CD14-positive monocyte (primary cell): ENCODE measurements around the gene FOXO6. TPM values are rescaled to one million over a fixed set of nuclear protein-coding genes. Genes with fewer than 3 reads are reported as not detected.

Source experiments
- DNase-seq, 3 donors: peaks; one replicate each; pipeline ENCODE4 v3.0.0-alpha.2; 2011 to 2022
- H2AFZ ChIP-seq: 2 replicates; pipeline ENCODE4 v1.6.0; 2012; ENCODE audit warnings: mild to moderate bottlenecking, low read depth, low read length, inconsistent platforms; ENCODE audit not compliant: insufficient read depth, poor library complexity, severe bottlenecking
- H3K27ac ChIP-seq, 2 donors: 1 replicate in 1 of 2; 2 replicates in 1 of 2; pipeline ENCODE4 v1.5.1; 2012 to 2013; ENCODE audit warnings: low read length in 2 of 2, control low read depth in 1 of 2, inconsistent platforms in 1 of 2, low read depth in 1 of 2, mild to moderate bottlenecking in 1 of 2
- H3K27me3 ChIP-seq, 2 donors: one replicate each; pipeline versions ENCODE4 v1.6.0 to v1.6.1; 2011 to 2013; ENCODE audit warnings: low read length in 2 of 2; ENCODE audit not compliant: control insufficient read depth in 2 of 2, insufficient read depth in 2 of 2
- H3K36me3 ChIP-seq, 2 donors: replicated peaks in 1 of 2; 1 replicate in 1 of 2; 2 replicates in 1 of 2; pipeline versions ENCODE4 v1.5.1 to v1.6.1; 2012 to 2013; ENCODE audit warnings: low read length in 2 of 2, control low read depth in 1 of 2, inconsistent platforms in 1 of 2, mild to moderate bottlenecking in 1 of 2; ENCODE audit not compliant: insufficient read depth in 2 of 2, control insufficient read depth in 1 of 2
- H3K4me1 ChIP-seq, 2 donors: 1 replicate in 1 of 2; 2 replicates in 1 of 2; pipeline versions ENCODE4 v1.5.1 to v1.6.1; 2012 to 2013; ENCODE audit warnings: low read length in 2 of 2, control low read depth in 1 of 2, inconsistent platforms in 1 of 2, mild to moderate bottlenecking in 1 of 2, moderate library complexity in 1 of 2; ENCODE audit not compliant: insufficient read depth in 2 of 2, control insufficient read depth in 1 of 2
- H3K4me2 ChIP-seq: replicated peaks from 2 replicates; pipeline ENCODE3; 2012; ENCODE audit warnings: low read length, moderate library complexity, mild to moderate bottlenecking; ENCODE audit not compliant: poor library complexity, severe bottlenecking; ENCODE audit errors: extremely low read depth
- H3K4me3 ChIP-seq, 3 experiments: fragments of 200-600 bp in 1 of 3; sonication (generic) in 1 of 3; replicated peaks in 1 of 3; 1 replicate in 2 of 3; 2 replicates in 1 of 3; pipeline ENCODE4 v1.5.1; 2011 to 2013; ENCODE audit warnings: low read length in 3 of 3, mild to moderate bottlenecking in 3 of 3, control low read depth in 2 of 3, low read depth in 2 of 3, inconsistent platforms in 1 of 3, moderate library complexity in 1 of 3
- H3K79me2 ChIP-seq: 2 replicates; pipeline ENCODE4 v1.6.0; 2012; ENCODE audit warnings: mild to moderate bottlenecking, control low read depth, inconsistent platforms, low read length, moderate library complexity; ENCODE audit not compliant: insufficient read depth
- H3K9ac ChIP-seq: 2 replicates; pipeline ENCODE4 v1.6.0; 2017; ENCODE audit warnings: low read length, mild to moderate bottlenecking; ENCODE audit not compliant: insufficient read depth, poor library complexity, severe bottlenecking
- H3K9me3 ChIP-seq, 2 donors: replicated peaks in 1 of 2; 1 replicate in 1 of 2; 2 replicates in 1 of 2; pipeline versions ENCODE4 v1.5.1 to v1.6.1; 2012 to 2013; ENCODE audit warnings: low read length in 2 of 2, control low read depth in 1 of 2; ENCODE audit not compliant: control insufficient read depth in 1 of 2, insufficient read depth in 1 of 2
- H4K20me1 ChIP-seq: 2 replicates; pipeline ENCODE4 v1.6.0; 2012; ENCODE audit warnings: mild to moderate bottlenecking, low read length, control low read depth, moderate library complexity; ENCODE audit not compliant: insufficient read depth
- H3K27ac Mint-ChIP-seq, 7 donors: one replicate each; pipeline ENCODE4 v1.8.0; 2020; ENCODE audit warnings: mild to moderate bottlenecking in 7 of 7, mixed read lengths in 7 of 7, moderate library complexity in 6 of 7, inconsistent platforms in 2 of 7
- H3K27me3 Mint-ChIP-seq, 3 donors: one replicate each; pipeline ENCODE4 v1.8.0; 2021 to 2022; ENCODE audit warnings: low read depth in 3 of 3, mild to moderate bottlenecking in 3 of 3, mixed read lengths in 3 of 3, moderate library complexity in 3 of 3, inconsistent platforms in 1 of 3
- H3K36me3 Mint-ChIP-seq, 2 donors: one replicate each; pipeline ENCODE4 v1.8.0; 2020; ENCODE audit warnings: mixed read lengths in 2 of 2, inconsistent platforms in 1 of 2, mild to moderate bottlenecking in 1 of 2
- H3K4me1 Mint-ChIP-seq: one replicate; pipeline ENCODE4 v1.8.0; 2020; ENCODE audit warnings: mild to moderate bottlenecking, mixed read lengths
- H3K4me3 Mint-ChIP-seq, 2 donors: one replicate each; pipeline ENCODE4 v1.8.0; 2020; ENCODE audit warnings: mild to moderate bottlenecking in 2 of 2, mixed read lengths in 2 of 2, moderate library complexity in 1 of 2
- H3K9me3 Mint-ChIP-seq, 7 donors: one replicate each; pipeline ENCODE4 v1.8.0; 2020 to 2022; ENCODE audit warnings: mixed read lengths in 7 of 7, mild to moderate bottlenecking in 6 of 7, moderate library complexity in 6 of 7, inconsistent platforms in 2 of 7
- WGBS: methylation state at CpG from one replicate; pipeline ENCODE4 v1.1.5; 2013; ENCODE audit warnings: missing lambda C conversion rate; ENCODE audit not compliant: insufficient coverage; 5-methylcytosine and 5-hydroxymethylcytosine counted together
- intact Hi-C, 2 donors: fragments of 100-400 bp; cut with micrococcal nuclease; formaldehyde crosslinking; loops; one replicate each; pipeline versions ENCODE4 v1.15.0 to v1.15.1; 2023
- polyA plus RNA-seq, 3 donors: library from polyadenylated mRNA; depleted of rRNA in 1 of 3; unstranded in 2 of 3; stranded (reverse) in 1 of 3; fragments of 300-500 nt in 2 of 3; fragments of >200 nt in 1 of 3; fragmentation: Illumina TruSeq in 2 of 3; gene quantifications; 1 replicate in 2 of 3; 2 replicates in 1 of 3; pipeline ENCODE4 v1.2.3, GENCODE V29; 2012 to 2021
- TF ChIP-seq, protein P1 (sequence below): fragments of 200-600 bp; IDR thresholded peaks from one replicate; pipeline ENCODE4 v1.8.0; 2022; ENCODE audit warnings: antibody characterized with exemption, mild to moderate bottlenecking

The FOXO6 gene
- polyA plus RNA-seq, 3 donors: 0.05 TPM; not detected in 2

DNA sequence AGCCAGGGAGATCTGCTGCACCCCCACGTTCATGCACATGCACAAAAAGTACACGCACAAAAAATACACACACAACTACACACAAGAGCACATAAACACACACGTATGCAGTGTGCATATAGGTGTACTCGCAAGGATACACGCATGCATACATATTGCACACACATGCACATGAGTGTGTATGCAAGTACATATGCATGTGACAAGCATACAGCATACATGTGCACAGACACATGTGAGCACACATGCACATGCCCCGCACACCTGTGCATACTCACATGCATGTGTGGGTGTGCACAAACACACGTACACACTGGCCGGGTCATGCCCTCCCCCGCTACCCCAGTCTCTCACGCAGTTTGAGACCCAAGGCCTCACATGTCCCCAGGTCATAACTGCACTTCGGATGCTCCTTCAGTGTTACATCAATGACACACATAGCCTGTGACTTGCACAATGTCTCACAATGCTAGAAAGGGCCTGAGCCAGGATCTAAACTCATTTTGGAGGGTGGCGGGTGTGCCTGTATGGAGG lies 52.6 kb downstream of the FOXO6 start:
- H3K79me2 ChIP-seq: no peaks in the 10 kb centered on the region
- no peak for DNase-seq
- H3K4me2 ChIP-seq: no peak overlapping the region
- H3K27me3 Mint-ChIP-seq: peaks cover 11 to 19% (median 15%) of the 10 kb centered on the region in 3 donors
- H3K4me3 ChIP-seq: no peak overlapping the region
- H3K4me1 ChIP-seq: peaks cover 6 to 18% of the 10 kb centered on the region in 2 donors
- H3K36me3 Mint-ChIP-seq: no peaks in the 10 kb centered on the region
- H3K4me1 Mint-ChIP-seq: peaks cover 18% of the 10 kb centered on the region
- no peak overlapping the region for H3K4me3 Mint-ChIP-seq
- intact Hi-C loops: no loop called here
- 92% methylated on average over 8 of the region's 12 CpGs for WGBS
- peaks cover 0 to 6% of the 10 kb centered on the region in 2 donors for H3K27me3 ChIP-seq
- no peaks in the 10 kb centered on the region for H4K20me1 ChIP-seq
- H3K36me3 ChIP-seq: no peaks in the 10 kb centered on the region
- H3K27ac Mint-ChIP-seq: no peak overlapping the region
- peaks cover 0 to 11% (median 6%) of the 10 kb centered on the region in 7 donors for H3K9me3 Mint-ChIP-seq
- H2AFZ ChIP-seq: no peak overlapping the region
- peaks cover 0 to 7% of the 10 kb centered on the region in 2 donors for H3K9me3 ChIP-seq
- TF ChIP-seq, protein P1, sequence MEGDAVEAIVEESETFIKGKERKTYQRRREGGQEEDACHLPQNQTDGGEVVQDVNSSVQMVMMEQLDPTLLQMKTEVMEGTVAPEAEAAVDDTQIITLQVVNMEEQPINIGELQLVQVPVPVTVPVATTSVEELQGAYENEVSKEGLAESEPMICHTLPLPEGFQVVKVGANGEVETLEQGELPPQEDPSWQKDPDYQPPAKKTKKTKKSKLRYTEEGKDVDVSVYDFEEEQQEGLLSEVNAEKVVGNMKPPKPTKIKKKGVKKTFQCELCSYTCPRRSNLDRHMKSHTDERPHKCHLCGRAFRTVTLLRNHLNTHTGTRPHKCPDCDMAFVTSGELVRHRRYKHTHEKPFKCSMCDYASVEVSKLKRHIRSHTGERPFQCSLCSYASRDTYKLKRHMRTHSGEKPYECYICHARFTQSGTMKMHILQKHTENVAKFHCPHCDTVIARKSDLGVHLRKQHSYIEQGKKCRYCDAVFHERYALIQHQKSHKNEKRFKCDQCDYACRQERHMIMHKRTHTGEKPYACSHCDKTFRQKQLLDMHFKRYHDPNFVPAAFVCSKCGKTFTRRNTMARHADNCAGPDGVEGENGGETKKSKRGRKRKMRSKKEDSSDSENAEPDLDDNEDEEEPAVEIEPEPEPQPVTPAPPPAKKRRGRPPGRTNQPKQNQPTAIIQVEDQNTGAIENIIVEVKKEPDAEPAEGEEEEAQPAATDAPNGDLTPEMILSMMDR: no peak
- no peak overlapping the region for H3K27ac ChIP-seq
- H3K9ac ChIP-seq: no peak overlapping the region

DNA sequence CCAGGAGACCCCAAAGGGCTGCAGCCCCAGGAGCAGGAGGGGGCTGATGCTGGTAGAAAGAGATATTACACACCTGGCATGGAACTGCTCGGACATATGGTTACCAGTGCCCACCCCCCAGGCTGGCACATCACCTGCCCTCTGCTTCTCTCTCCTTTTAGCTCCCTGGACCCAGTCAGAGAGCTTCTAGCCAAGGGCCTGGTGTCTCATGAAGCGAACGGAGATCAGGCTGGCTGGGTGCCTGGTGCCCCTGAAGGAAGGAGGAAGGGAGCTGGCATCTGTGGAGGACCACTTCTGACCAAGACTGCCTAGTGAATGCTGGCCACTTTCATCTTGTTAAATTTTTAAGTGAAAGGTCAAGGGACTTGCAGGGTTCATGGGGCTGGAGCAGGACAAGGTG lies 53.1 kb downstream of the FOXO6 start:
- H3K27me3 ChIP-seq: peaks cover 0 to 6% of the 10 kb centered on the region in 2 donors

More for the DNA sequence above, 53.1 kb downstream of the FOXO6 start:
- Histone ChIP-seq H3K4me3 (no peak overlapping the region), H3K79me2 (no peaks in the 10 kb centered on the region), H3K36me3 (no peaks in the 10 kb centered on the region), H4K20me1 (no peaks in the 10 kb centered on the region), H2AFZ (no peak overlapping the region), H3K9ac (no peak overlapping the region), H3K4me1 (peaks cover 6 to 20% of the 10 kb centered on the region in 2 donors), H3K9me3 (peaks cover 0 to 7% of the 10 kb centered on the region in 2 donors), H3K4me2 (no peak overlapping the region), H3K27ac (no peak overlapping the region)
- intact Hi-C loops: no loop called here
- Mint-ChIP-seq H3K9me3 (peaks cover 0 to 11% (median 6%) of the 10 kb centered on the region in 7 donors), H3K27ac (no peak overlapping the region), H3K4me3 (no peak overlapping the region), H3K27me3 (peaks cover 9 to 18% (median 13%) of the 10 kb centered on the region in 3 donors), H3K36me3 (no peaks in the 10 kb centered on the region), H3K4me1 (peaks cover 18% of the 10 kb centered on the region)
- WGBS: 60% methylated on average over 1 of the region's 3 CpGs
- TF ChIP-seq, protein P1: no peak
- no peak for DNase-seq
